NCI-H510A treated with DMSO at 0.1 percent for 48 hours (cell line): Measurements from ENCODE around the gene TBC1D22B.
"Not testable (repeated sequence)": the region's sequence is repeated elsewhere in the genome, so short reads cannot be mapped to it uniquely, and the experiment has no call there.

Source experiments
- DNase-seq: peaks from one replicate; lab custom pipeline; 2025; lab: John Stamatoyannopoulos, UW

The TBC1D22B gene

DNA sequence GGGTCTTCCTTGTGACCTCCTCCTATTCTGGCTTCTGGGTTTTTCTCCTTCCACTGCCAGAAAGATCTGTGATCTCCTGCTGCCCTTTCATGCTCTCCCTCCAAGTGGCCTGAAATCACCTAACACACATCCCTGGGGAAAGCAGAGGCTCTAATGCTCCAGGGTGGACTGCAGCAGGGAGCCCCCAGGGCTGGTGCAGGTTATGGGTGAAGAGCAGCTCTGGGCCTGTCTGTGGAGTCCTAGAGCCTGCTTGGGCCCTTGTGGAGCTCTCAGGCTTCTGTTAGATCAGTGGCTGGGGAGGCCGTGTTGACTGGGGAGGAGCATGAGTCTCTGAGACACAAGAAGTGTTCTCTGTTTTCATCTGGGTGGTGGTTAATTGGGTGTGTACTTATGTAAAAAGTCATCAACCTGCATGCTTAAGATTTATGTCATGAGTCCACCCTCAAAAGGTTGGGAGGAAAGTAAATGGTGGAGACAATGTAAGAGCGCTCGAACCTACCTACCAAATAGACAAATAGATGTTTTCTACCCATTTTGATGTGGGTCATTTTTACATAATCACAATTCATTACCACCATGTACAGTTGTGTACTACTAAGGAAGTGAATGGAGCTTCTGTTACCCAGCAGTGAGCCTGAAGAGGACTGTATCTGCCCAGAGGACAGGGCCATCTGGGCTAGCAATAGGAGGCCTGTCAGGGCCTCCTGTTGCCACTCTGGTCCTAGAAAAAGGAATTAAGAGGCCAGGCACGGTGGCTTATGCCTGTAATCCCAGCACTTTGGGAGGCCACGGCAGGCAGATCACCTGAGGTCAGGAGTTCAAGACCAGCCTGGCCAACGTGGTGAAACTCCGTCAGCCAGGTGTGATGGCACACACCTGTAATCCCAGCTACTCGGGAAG, 64.2 kb downstream of the TBC1D22B start:
- no peak for DNase-seq

DNA sequence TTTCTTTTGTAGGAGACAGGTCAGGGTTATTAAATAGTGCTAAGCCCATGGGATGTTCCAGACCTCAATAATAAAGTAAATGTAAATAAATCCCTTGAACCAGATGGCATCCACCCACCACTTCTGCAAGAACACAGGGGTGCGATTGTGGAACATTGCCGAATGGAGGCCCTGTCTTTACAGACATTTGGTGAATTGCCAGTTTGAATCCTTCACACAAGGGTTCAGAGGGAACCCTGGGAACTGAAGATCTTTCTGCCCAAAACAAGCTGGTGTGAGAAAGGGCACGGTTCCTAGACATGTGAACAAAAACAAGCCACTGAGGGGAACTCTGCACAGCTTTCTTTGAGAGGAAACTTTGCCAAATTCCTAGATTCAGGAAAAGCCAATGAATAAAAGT, 66.0 kb downstream of the TBC1D22B start:
- DNase-seq: no peak

DNA sequence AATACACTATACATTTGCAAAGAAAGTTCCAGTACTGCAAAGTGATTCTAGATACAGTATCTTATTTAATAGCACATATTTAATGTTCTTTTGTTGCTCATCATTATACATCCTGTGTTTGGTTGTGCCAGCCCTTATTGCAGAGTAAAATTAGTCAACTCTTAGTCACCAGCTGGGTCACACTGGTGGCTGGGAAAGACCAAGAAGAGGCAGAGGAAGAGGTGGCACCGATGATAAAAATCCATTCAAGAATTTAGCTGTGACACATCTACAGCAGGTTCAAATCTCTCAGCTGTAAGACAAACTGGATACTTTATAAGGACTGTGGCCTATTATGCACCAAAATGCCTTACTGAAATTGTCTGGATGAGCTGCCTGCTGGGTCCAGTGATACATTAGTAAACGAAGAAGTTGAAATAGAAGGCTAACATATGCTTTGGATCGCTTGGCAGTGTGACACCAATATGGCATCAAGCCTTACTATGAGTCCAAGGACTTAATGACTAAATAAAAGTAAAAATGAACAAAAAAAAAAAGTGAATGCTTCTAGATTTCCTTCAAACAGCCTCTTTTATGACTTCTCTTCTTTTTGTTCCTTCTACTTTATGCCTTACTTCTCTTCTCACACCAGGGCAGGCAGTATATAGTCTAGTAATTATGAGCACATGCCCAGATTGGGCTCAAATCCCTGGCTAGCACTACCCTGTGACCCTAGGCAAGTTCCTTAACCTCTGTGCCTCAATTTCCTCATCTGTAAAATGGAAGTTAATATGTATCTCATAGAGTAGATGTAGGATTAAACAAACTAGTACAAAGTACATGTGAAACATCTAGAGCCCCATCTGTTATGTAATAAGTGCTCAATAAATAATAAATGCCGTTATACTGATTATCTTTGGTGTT, 66.8 kb downstream of the TBC1D22B start:
- DNase-seq: no peak

DNA sequence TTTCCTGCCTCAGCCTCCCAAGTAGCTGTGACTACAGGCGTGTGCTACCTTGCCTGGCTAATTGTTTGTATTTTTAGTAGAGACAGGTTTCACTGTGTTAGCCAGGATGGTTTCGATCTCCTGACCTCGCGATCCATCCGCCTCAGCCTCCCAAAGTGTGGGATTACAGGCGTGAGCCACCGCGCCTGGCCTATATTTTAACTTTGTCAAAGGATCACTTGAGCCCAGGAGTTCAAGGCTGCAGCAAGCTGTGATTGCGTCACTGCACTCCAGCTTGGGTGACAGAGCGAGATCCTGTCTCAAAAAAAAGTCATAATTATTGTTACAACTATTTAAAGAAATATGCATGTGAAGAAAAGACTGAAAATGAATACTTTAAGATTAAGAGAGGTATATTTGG, 72.8 kb downstream of the TBC1D22B start:
- DNase-seq: not testable (repeated sequence)

DNA sequence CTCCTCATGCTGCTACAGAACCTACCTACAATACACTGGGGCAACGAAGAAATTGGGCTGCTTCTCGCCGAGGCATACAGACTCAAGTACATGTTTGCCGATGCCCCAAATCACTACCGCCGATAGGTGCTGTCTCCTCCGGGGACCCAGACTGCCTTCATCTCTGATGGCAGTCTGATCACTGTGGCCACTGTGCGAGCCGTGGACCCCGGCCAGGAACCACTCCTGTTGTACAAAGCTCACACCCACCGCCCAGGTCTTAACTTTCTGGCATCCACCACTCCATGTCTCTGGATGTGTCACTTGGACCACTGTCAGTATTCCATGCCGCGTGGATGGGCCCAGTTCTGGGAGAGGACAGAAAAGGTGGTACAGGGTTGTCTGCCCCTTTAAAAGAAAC, 73.5 kb downstream of the TBC1D22B start:
- no peak for DNase-seq

DNA sequence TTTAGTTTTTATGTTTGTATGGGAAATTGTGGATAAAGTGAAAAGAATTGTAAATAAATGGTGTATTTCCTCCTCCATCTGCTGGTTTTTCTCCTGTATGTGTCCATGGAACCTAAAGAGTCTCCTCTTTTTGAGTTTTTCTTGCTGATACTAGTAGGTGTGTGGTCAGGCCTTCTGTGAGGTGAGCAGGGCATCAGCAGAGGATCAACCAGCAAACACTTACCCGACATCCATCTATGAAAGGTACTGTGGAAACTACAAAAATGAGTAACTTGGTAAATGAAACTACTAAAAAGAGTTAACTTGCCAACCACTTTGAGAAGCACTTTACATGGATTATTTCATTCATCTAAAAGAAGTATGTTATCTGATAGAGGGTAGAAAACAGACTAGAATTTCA, 75.3 kb downstream of the TBC1D22B start:
- no peak for DNase-seq

DNA sequence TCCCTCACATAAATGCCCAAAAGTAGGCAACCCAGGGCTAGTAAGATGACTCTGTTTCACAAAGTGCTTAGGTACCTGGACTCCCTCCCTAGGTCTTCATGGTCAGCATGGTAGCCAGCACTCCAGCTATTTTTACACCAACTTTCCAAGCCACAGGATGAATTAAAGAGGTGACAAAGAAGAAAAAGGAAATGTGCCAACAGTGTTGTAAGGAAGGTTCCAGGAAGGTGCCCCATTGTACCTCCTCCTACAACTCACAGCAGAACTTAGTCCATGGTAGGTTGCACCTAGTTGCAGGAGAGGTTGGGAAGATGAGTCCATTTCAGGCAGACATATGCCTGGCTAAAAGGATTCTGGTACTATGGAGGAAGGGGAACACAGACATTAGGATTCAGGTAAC, 76.5 kb downstream of the TBC1D22B start:
- DNase-seq: no peak

DNA sequence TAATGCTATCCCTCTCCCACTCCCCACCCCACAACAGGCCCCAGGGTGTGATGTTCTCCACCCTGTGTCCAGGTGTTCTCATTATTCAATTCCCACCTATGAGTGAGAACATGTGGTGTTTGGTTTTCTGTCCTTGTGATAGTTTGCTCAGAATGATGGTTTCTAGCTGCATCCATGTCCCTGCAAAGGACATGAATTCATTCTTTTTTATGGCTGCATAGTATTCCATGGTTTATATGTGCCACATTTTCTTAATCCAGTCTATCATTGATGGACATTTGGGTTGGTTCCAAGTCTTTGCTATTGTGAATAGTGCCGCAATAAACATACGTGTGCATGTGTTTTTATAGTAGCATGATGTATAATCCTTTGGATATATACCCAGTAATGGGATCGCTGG, 80.7 kb downstream of the TBC1D22B start:
- not testable (repeated sequence) for DNase-seq

DNA sequence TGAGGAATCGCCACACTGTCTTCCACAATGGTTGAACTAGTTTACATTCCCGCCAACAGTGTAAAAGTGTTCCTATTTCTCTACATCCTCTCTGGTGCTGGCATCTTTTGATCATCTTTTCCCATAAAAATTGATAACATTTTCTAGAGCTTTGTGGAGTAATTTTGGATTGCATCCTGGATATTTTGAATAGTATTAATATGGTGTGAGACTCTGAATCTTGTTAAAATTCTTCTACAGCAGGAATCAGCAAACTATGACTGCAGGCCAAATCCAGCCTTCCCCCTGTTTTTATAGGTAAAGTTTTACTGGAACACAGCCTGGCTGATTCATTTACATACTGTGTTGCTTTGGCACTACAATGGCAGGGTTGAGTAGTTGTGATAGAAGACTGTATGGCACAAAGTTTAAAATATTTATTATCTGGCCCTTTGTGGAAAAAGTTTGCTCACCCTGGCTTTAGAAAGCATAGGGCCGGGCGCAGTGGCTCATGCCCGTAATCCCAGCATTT, 81.2 kb downstream of the TBC1D22B start:
- no peak for DNase-seq

DNA sequence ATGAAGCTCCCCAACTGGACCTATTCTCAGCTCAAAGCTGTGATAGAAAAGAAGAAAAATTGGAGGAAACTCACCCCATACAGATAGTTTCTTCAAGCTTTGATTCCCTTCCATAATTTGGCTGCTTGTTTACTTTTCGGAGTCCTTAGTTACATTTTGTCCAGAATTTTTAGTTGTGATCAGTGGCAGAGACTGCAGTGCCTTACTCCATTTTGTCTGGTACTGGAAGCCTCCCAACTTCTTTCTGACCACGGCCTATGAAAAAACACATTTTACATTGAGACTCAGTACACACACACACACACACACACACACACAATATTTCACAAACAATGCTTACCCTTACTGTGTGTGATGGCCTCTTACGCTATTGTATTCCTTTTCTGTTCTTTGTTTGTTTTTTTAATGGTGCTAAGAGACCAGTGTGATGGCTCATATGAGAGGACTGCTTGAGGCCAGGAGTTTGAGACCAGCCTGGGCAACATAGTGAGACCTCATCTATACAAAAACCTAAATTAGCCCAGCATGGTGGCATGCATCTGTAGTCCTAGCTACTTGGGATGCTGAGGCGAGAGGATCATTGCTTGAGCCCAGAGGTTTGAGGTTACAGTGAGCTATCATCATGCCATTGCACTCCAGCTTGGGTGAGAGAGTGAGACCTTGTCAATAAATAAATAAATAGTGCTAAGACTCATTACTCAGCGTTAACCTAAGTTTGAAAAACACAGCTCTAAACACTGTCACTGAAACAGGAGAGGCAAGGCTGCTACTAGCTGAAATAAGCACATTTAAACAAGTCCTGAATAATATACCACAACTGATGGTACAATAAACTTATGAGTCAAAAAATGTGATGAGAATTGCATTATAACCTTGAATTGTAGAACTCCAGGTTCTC, 82.4 kb downstream of the TBC1D22B start:
- no peak for DNase-seq

DNA sequence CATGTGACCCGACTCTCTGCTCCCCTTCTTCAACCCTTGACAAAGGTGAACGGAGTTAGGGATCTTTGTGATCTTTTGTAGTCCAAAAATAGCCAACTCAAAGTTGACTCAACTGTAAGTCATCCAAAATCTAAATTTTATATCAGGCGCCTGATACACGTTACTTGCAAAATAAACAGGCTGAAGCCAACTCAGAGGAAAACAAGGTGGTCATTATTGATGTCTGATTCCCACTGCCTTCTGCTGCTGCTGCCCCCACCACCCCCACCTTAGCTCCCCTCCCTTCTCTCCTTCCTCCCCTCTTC, 83.0 kb downstream of the TBC1D22B start:
- DNase-seq: no peak

DNA sequence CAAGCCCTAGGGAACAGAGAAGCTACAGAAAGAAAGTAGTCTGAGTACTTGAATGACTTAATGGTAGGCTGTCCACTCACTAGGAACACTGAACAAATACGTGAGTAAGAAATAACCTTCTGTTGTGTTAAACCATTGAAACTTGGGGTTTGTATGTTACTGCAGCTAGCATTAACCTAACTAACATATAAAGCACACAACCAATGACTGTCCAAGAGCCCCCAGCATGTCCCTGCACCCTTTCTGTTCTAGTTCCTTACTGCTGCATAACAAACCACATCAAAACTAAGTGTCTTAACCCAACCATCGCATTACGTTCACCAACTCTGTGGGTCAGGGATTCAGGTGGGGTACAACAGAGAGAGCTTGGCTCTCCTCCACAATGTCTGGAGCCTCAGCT, 85.7 kb downstream of the TBC1D22B start:
- no peak for DNase-seq

DNA sequence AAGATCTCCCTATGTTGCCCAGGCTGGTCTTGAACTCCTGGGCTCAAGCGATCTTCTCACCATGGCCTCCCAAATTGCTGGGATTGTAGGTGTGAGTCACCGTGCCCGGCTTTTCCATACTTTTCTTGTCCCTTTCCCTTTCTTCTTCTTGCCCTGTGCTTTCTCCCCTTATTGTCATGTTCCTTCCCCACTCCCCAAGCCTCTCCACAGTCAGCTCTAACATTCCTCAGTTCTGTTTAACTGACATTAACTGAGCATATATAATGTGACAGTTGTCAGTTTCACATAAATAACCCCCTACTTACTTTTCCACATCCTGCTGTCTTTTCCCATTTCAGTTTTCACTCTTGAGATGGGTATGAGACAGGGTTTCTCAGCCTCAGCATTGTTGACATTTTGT, 86.7 kb downstream of the TBC1D22B start:
- no peak for DNase-seq

DNA sequence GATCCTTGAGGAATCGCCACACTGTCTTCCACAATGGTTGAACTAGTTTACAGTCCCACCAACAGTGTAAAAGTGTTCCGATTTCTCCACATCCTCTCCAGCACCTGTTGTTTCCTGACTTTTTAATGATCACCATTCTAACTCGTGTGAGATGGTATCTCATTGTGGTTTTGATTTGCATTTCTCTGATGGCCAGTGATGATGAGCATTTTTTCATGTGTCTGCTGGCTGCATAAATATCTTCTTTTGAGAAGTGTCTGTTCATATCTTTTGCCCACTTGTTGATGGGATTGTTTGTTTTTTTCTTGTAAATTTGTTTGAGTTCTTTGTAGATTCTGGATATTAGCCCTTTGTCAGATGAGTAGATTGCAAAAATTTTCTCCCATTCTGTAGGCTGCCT, 88.2 kb downstream of the TBC1D22B start:
- DNase-seq: not testable (repeated sequence)

DNA sequence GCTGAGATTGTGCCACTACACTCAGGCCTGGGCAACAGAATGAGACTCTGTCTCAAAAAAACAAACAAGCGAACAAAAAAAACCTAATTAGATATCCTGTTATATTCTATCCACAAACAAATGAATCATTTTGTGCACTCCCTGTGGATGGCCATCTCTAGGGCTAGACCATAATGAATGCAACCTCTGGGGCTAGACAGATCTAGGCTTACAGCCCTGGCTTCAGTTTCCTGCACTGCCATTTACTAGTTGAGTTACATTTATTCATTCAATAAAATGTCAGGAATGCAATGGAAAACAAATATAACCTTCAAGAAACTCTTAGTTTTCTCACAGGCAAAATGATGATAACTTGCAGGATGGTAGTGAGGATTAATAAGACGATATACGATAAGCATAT, 89.6 kb downstream of the TBC1D22B start:
- no peak for DNase-seq

DNA sequence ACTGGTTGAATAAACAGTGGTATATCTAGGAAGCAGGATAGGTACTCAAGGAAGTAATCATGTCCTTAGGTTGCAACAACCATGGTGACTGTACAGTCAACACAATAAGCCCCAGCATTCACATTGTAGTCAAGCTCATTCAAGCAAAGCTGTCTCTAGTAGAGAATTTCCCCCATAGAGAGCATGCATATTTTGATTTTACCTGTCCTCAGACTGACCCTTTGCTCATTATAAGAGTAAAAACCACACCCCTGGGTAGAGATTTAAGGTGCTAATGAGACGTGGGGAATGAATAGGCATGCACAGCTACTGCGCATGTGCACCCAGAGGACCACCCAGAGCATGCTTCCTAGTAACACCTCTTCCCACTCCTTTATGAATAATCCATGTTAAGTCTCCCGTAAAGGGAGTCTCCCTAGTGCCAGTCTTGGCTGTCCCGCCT, 90.1 kb downstream of the TBC1D22B start:
- no peak for DNase-seq

DNA sequence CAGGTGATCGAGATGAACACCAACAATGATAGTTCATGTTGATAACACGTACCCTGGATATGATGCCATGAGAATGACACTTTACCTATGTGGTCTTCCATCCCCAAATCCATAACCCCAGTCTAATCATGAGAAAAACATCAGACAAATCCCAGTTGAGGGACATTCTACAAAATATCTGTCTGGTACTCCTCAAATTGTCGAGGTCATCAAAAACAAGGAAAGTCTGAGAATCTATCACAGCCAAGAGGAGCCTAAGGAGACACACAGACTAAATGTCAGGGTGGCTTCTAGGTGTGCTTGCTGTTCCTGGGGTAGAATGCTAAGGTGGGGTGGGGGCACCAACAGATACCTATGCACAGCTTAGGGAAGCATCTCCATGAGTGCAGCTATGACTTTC, 93.5 kb downstream of the TBC1D22B start:
- DNase-seq: no peak

DNA sequence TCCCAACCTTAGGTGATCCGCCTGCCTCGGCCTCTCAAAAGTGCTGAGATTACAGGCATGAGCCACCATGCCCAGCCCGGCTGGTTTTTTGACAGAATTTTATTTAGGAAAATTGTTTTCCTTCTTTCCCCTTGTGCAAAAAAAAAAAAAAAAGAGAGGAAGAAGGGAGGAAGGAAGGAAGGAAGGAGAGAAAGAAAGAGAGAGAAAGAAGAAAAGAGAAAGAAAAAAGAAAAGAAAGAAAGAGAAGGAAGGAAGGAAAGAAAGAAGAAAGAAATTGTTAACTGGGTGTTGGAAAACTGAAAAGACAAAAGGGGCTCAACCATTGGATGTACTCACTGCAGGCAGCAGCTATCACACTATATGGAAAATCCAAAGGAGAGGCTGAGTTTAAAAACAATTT, 94.8 kb downstream of the TBC1D22B start:
- no peak for DNase-seq

DNA sequence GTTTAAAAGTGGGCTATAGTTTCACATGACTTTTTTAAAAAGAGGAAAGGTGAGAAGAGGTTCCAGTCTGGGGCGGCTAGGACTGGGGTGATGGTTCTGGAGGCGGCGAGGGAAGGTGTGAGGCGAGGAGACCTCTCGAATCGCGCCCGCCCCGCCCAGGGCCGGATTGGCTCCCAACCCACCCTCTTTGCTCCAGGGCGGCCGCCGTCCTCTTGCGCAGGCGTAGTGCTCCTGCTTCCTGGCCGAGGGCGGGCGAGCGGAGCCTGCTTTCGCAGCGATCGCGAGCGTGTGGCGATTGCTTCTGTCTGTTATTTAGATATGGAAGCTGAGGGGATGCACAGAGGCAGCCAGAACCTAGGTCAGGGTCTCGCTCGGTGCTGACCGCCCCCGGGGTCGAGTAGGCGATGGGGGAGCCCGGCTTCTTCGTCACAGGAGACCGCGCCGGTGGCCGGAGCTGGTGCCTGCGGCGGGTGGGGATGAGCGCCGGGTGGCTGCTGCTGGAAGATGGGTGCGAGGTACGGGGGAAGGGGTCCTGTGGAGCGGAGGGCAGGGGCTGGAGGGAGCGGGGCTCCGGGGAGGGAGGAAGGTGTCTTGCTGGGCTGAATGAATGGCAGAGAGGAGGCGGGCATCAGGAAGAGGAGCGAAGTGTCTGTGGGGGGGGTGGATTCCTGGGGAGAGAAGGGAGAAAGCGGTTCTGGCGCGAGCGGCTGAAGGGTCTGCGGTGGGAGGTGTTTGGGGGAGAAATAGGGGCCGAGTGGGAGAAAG, 96.4 kb downstream of the TBC1D22B start, which contains the start of gene RNF8:
Gene RNF8 (plus strand): TSS at position 223 of the 765 bp plus-strand sequence. CDS start 182 bp downstream, at position 405.
- DNase-seq: peak; percentile 95

DNA sequence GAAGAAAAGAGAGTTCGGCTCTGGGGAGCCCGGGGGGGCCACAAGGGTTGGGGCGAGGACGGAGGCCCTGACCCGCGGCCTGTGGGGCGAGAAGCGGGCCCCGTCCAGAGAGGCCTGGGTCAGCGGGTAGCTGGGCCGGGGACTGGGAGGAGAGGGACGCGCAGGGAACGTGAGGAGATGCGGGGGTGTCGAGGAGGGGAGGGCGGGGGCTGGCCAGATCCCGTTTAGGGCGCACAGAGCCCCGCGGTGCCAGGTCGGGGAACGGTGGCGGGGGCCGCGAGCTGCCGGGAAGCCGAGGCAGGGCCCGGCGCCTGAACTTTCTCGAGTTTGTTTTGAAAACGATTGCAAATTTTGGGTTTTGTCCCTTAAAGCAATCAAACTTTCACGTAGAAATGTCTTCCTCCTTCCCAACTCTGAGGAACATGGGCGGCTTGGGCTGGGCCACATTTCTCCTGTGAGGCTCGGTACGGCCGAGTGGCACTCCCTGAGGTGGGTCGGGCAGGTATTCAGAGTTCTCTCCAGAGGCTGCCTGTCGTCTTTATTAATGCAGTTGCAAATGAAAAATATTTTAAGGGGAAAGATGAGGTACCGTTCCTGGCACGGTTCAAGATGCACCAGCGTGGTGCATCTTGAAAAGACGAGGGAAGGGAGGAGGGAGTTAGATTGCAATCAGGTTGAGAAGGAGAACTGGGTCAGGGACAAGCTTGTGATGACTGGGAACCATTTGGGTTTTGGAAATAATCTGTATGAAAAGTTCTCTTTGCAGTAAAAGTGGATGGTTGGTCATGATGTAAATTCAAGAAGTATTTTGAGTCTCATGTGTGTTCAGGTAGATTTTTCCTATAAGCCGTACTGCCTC, 97.2 kb downstream of the TBC1D22B start:
- no peak for DNase-seq
